HEK293 (cell line): ENCODE measurements around the gene COL9A3.
A peak's percentile ranks its signal among the peaks of the same experiment; 100 is the strongest.

Source experiments
- CTCF ChIA-PET: fragments of 350-600 bp; formaldehyde crosslinking; extraction: SDS; loops from one replicate; lab custom pipeline; 2021; ENCODE audit warnings: antibody characterized with exemption; lab: Yijun Ruan, JAX
- POLR2A ChIA-PET: fragments of 300-600 bp; formaldehyde crosslinking; extraction: SDS; loops from one replicate; lab custom pipeline; 2020; ENCODE audit warnings: antibody characterized with exemption, inconsistent platforms; lab: Yijun Ruan, JAX
- H3K27ac ChIP-seq: fragments of 200-500 bp; sonication (Bioruptor generic); 2 replicates; pipeline ENCODE4 v1.5.1; 2014; ENCODE audit warnings: low read depth, low read length, control low read depth, inconsistent platforms; ENCODE audit errors: extremely low read depth
- H3K36me3 ChIP-seq, 2 experiments: fragments of 200-500 bp in 1 of 2; sonication (Bioruptor generic) in 1 of 2; 1 replicate in 1 of 2; 2 replicates in 1 of 2; pipeline ENCODE4 v1.5.1; 2014 to 2017; ENCODE audit warnings: inconsistent platforms in 2 of 2, low read length in 2 of 2; ENCODE audit not compliant: control insufficient read depth in 2 of 2, insufficient read depth in 1 of 2
- H3K4me1 ChIP-seq: fragments of 200-500 bp; sonication (Bioruptor generic); 2 replicates; pipeline ENCODE4 v1.5.1; 2014; ENCODE audit warnings: mild to moderate bottlenecking, low read length, inconsistent platforms; ENCODE audit not compliant: control insufficient read depth, insufficient read depth
- H3K4me3 ChIP-seq: 2 replicates; pipeline ENCODE4 v1.5.1; 2011; ENCODE audit warnings: low read depth, mild to moderate bottlenecking, control low read depth, low read length, moderate library complexity
- H3K9me3 ChIP-seq: fragments of 200-500 bp; sonication (Bioruptor generic); 2 replicates; pipeline ENCODE4 v1.5.1; 2014; ENCODE audit warnings: low read depth, low read length, inconsistent platforms; ENCODE audit not compliant: control insufficient read depth, insufficient read depth
- GFI1B ChIP-seq: fragments of 450-650 bp; formaldehyde crosslinking; IDR thresholded peaks from 2 replicates; pipeline ENCODE4 v1.5.1; 2016; ENCODE audit warnings: missing biosample characterization, missing genetic modification characterization
- HOXC10 ChIP-seq: sonication (generic); formaldehyde crosslinking; IDR thresholded peaks from 2 replicates; pipeline ENCODE4 v1.8.1; 2023; ENCODE audit warnings: mild to moderate bottlenecking, missing genetic modification reagents
- KLF10 ChIP-seq: fragments of 450-650 bp; IDR thresholded peaks from 2 replicates; pipeline ENCODE4 v1.5.1; 2018; ENCODE audit warnings: missing biosample characterization, mild to moderate bottlenecking, missing genetic modification characterization
- MEIS1 ChIP-seq: sonication (generic); formaldehyde crosslinking; IDR thresholded peaks from 2 replicates; pipeline ENCODE4 v1.8.1; 2022; ENCODE audit warnings: missing genetic modification reagents, mild to moderate bottlenecking, borderline replicate concordance
- OSR2 ChIP-seq: fragments of 450-650 bp; formaldehyde crosslinking; IDR thresholded peaks from 2 replicates; pipeline ENCODE4 v1.5.1; 2016; ENCODE audit warnings: missing biosample characterization, missing genetic modification characterization
- ZNF274 ChIP-seq, 2 experiments: fragments of 200-500 bp in 1 of 2; fragments of 450-650 bp in 1 of 2; sonication (Bioruptor generic) in 1 of 2; formaldehyde crosslinking in 1 of 2; IDR thresholded peaks; 2 replicates each; pipeline versions ENCODE4 v1.5.1 to v1.6.1; 2014 to 2016; ENCODE audit warnings: borderline replicate concordance in 1 of 2, inconsistent platforms in 1 of 2, low read length in 1 of 2, missing biosample characterization in 1 of 2, missing genetic modification characterization in 1 of 2
- ZNF433 ChIP-seq: fragments of 450-650 bp; formaldehyde crosslinking; IDR thresholded peaks from 2 replicates; pipeline ENCODE4 v1.5.1; 2016; ENCODE audit warnings: missing biosample characterization, missing genetic modification characterization, low read depth
- ZNF473 ChIP-seq: fragments of 450-650 bp; formaldehyde crosslinking; IDR thresholded peaks from 2 replicates; pipeline ENCODE4 v1.5.1; 2017; ENCODE audit warnings: missing biosample characterization, missing genetic modification characterization
- ZNF544 ChIP-seq: fragments of 450-650 bp; formaldehyde crosslinking; IDR thresholded peaks from 2 replicates; pipeline ENCODE4 v1.5.0; 2017; ENCODE audit warnings: missing biosample characterization, missing genetic modification characterization
- ZNF548 ChIP-seq: fragments of 450-650 bp; formaldehyde crosslinking; IDR thresholded peaks from 2 replicates; pipeline ENCODE4 v1.5.1; 2016; ENCODE audit warnings: missing biosample characterization, missing genetic modification characterization
- ZNF600 ChIP-seq: fragments of 450-650 bp; formaldehyde crosslinking; IDR thresholded peaks from 2 replicates; pipeline ENCODE4 v1.5.1; 2016; ENCODE audit warnings: missing biosample characterization, missing genetic modification characterization
- ZNF610 ChIP-seq: fragments of 450-650 bp; formaldehyde crosslinking; IDR thresholded peaks from 2 replicates; pipeline ENCODE4 v1.5.1; 2016; ENCODE audit warnings: missing biosample characterization, missing genetic modification characterization, borderline replicate concordance
- ZNF747 ChIP-seq: fragments of 450-650 bp; formaldehyde crosslinking; IDR thresholded peaks from 2 replicates; pipeline ENCODE4 v1.5.1; 2016; ENCODE audit warnings: missing biosample characterization, missing genetic modification characterization
- TF ChIP-seq, protein P1 (sequence below): fragments of 450-650 bp; formaldehyde crosslinking; IDR thresholded peaks from 2 replicates; pipeline ENCODE4 v1.5.1; 2016; ENCODE audit warnings: missing biosample characterization, missing genetic modification characterization
- TF ChIP-seq, protein P2 (sequence below): fragments of 450-650 bp; formaldehyde crosslinking; IDR thresholded peaks from 2 replicates; pipeline ENCODE4 v1.5.0; 2017; ENCODE audit warnings: missing biosample characterization, missing genetic modification characterization, borderline replicate concordance
- TF ChIP-seq, protein P3 (sequence below): fragments of 450-650 bp; formaldehyde crosslinking; IDR thresholded peaks from 2 replicates; pipeline ENCODE4 v1.5.1; 2016; ENCODE audit warnings: missing biosample characterization, missing genetic modification characterization
- TF ChIP-seq, protein P4 (sequence below): sonication (generic); formaldehyde crosslinking; IDR thresholded peaks from 2 replicates; pipeline ENCODE4 v1.8.1; 2022; ENCODE audit warnings: mild to moderate bottlenecking, moderate library complexity, missing genetic modification reagents

Gene COL9A3

DNA sequence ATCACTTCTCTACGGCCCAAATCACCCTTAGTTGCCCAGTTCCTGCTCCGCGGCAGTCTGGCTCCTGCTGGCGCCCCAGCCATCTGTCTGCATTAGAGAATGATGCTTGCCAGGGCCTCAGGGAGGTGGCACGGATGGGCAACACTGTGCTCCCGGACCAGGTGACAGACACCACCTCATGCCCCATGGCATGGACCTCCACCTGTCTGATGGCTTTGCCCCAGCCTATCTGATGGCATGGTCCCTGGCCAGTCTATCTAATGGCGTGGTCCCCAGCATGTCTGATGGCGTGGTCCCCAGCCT lies 39.4 kb upstream of the COL9A3 start:
- no peak overlapping the region for H3K4me3 ChIP-seq
- TF ChIP-seq MEIS1: no peak
- TF ChIP-seq, protein P1, sequence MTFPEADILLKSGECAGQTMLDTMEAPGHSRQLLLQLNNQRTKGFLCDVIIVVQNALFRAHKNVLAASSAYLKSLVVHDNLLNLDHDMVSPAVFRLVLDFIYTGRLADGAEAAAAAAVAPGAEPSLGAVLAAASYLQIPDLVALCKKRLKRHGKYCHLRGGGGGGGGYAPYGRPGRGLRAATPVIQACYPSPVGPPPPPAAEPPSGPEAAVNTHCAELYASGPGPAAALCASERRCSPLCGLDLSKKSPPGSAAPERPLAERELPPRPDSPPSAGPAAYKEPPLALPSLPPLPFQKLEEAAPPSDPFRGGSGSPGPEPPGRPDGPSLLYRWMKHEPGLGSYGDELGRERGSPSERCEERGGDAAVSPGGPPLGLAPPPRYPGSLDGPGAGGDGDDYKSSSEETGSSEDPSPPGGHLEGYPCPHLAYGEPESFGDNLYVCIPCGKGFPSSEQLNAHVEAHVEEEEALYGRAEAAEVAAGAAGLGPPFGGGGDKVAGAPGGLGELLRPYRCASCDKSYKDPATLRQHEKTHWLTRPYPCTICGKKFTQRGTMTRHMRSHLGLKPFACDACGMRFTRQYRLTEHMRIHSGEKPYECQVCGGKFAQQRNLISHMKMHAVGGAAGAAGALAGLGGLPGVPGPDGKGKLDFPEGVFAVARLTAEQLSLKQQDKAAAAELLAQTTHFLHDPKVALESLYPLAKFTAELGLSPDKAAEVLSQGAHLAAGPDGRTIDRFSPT (tag by site-specific recombination): 0 out of 2 replicates have a peak, but pooled peaks have one; percentile 40
- CTCF ChIA-PET: no interaction called here
- H3K4me1 ChIP-seq: 0 out of 2 replicates have a peak, but pooled peaks cover 3% of the 10 kb centered on the region
- H3K36me3 ChIP-seq: no peaks in the 10 kb centered on the region
- no peaks in the 10 kb centered on the region for H3K9me3 ChIP-seq
- POLR2A ChIA-PET: no interaction called here
- H3K27ac ChIP-seq: no peak overlapping the region

DNA sequence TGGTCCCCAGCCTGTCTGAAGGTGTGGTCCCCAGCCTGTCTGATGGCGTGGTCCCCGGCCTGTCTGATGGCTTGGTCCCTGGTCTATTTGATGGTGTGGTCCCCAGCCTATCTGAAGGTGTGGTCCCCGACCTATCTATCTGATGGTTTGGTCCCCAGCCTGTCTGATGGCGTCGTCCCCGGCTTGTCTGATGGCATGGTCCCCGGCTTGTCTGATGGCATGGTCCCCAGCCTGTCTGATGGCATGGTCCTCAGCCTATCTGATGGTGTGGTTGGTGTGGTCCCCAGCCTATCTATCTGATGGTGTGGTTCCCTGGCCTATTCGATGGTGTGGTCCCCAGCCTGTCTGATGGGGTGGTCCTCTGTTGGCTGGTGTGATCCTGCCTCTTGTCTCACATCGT lies 38.8 kb upstream of the COL9A3 start:
- TF ChIP-seq ZNF433 (tag by site-specific recombination) (no peak), ZNF610 (tag by site-specific recombination) (no peak), ZNF548 (tag by site-specific recombination) (no peak), OSR2 (tag by site-specific recombination) (no peak), ZNF600 (tag by site-specific recombination) (no peak), ZNF274 (IDR thresholded peaks at IDR 0.05; ENCODE audit: low read length) (no peak), ZNF274 (tag by site-specific recombination; IDR thresholded peaks at IDR 0.05; ENCODE audit: borderline replicate concordance) (no peak), MEIS1 (no peak), ZNF747 (tag by site-specific recombination) (no peak), KLF10 (no peak)
- TF ChIP-seq, protein P2, sequence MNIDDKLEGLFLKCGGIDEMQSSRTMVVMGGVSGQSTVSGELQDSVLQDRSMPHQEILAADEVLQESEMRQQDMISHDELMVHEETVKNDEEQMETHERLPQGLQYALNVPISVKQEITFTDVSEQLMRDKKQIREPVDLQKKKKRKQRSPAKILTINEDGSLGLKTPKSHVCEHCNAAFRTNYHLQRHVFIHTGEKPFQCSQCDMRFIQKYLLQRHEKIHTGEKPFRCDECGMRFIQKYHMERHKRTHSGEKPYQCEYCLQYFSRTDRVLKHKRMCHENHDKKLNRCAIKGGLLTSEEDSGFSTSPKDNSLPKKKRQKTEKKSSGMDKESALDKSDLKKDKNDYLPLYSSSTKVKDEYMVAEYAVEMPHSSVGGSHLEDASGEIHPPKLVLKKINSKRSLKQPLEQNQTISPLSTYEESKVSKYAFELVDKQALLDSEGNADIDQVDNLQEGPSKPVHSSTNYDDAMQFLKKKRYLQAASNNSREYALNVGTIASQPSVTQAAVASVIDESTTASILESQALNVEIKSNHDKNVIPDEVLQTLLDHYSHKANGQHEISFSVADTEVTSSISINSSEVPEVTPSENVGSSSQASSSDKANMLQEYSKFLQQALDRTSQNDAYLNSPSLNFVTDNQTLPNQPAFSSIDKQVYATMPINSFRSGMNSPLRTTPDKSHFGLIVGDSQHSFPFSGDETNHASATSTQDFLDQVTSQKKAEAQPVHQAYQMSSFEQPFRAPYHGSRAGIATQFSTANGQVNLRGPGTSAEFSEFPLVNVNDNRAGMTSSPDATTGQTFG (tag by site-specific recombination): no peak
- TF ChIP-seq, all 188 proteins: peak for 0
- CTCF ChIA-PET: no interaction called here
- Histone ChIP-seq H3K27ac (no peak overlapping the region), H3K4me3 (no peak overlapping the region), H3K36me3 (no peaks in the 10 kb centered on the region), H3K4me1 (0 out of 2 replicates have a peak, but pooled peaks cover 3% of the 10 kb centered on the region), H3K9me3 (no peaks in the 10 kb centered on the region)
- POLR2A ChIA-PET: no interaction called here

DNA sequence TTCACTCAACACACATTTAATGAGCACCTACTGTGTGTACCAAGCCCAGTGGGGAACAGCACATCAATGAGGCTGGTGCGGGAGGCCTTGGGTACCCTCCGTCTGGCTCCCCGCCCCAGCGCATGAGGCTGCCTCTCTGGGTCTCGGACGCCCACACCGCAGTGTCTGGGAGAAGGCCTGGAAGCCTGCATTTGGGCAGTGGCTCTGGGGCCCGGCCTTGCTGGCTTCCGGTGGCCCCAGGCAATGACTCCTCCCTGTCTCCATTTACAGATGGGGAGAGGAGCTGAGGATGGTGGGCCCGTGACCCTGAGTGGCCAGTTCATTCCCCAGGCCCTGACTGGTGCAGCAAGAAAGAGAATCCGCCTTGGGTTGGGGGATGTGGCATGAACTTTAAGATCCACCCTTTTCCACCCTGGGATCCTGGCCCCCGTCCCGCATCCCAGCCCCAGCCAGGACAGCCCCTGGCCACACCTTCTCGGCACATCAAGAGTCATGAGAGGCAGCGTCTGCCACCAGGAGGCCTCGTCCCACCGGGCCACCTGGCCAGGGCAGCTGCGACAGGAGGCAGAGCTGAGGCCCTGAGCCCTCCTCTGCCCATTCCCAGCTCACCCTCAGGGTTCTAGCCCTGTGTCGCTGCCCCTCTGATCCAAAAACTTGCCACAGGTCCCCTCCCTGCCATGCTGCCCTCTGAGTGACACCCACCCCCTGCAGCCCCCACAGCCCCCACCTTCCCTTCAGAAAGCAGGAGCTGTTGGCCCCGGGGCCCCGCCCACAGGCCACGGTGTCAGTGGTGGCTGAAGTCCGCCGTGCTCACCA lies 38.0 kb upstream of the COL9A3 start:
- H3K27ac ChIP-seq: no peak overlapping the region
- CTCF ChIA-PET: interaction anchor here (0.6 to 2.6 kb wide), 3 partner anchors 13 to 122 kb away, joined by 3 to 7 read pairs (median 3); no protein-coding TSS in a partner anchor
- H3K4me1 ChIP-seq: 0 out of 2 replicates have a peak, but pooled peaks cover 3% of the 10 kb centered on the region
- no peaks in the 10 kb centered on the region for H3K9me3 ChIP-seq
- POLR2A ChIA-PET: interaction anchor here (0.7 to 1.2 kb wide), 2 partner anchors 17 to 101 kb away, joined by 3 read pairs; partner anchors contain the start of gene MRGBP
- no peak overlapping the region for H3K4me3 ChIP-seq
- H3K36me3 ChIP-seq: no peaks in the 10 kb centered on the region
- TF ChIP-seq, protein P3, sequence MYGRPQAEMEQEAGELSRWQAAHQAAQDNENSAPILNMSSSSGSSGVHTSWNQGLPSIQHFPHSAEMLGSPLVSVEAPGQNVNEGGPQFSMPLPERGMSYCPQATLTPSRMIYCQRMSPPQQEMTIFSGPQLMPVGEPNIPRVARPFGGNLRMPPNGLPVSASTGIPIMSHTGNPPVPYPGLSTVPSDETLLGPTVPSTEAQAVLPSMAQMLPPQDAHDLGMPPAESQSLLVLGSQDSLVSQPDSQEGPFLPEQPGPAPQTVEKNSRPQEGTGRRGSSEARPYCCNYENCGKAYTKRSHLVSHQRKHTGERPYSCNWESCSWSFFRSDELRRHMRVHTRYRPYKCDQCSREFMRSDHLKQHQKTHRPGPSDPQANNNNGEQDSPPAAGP: no peak
- TF ChIP-seq ZNF544 (no peak), HOXC10 (CRISPR knock-in tag) (no peak), ZNF473 (no peak), GFI1B (tag by site-specific recombination) (no peak)
- TF ChIP-seq, protein P2 (tag by site-specific recombination): no peak
- TF ChIP-seq, protein P4, sequence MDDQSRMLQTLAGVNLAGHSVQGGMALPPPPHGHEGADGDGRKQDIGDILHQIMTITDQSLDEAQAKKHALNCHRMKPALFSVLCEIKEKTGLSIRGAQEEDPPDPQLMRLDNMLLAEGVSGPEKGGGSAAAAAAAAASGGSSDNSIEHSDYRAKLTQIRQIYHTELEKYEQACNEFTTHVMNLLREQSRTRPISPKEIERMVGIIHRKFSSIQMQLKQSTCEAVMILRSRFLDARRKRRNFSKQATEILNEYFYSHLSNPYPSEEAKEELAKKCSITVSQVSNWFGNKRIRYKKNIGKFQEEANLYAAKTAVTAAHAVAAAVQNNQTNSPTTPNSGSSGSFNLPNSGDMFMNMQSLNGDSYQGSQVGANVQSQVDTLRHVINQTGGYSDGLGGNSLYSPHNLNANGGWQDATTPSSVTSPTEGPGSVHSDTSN (CRISPR knock-in tag): no peak
